Measurements from ENCODE around the gene EXTL1. TPM values are rescaled to one million over a fixed set of nuclear protein-coding genes. Genes with fewer than 3 reads are reported as not detected.

The EXTL1 gene
- total and polyA plus RNA-seq, 2 of the 4 experiments (the other 2 are of a cell fraction) = 0.90 to 5.2 TPM

- TF ChIP-seq SMC3 (IDR thresholded peaks at IDR 0.05; ENCODE audit: low read depth, low read length) = no peak
- TF ChIP-seq POLR2A (IDR thresholded peaks at IDR 0.05; ENCODE audit: low read depth, low read length) = no peak
- TF ChIP-seq CHD1 (IDR thresholded peaks at IDR 0.05; ENCODE audit: low read depth, low read length) = no peak
- no peak for TF ChIP-seq CEBPB (IDR thresholded peaks at IDR 0.05; ENCODE audit: low read depth, low read length)
- TF ChIP-seq USF2 (IDR thresholded peaks at IDR 0.05; ENCODE audit: low read depth, low read length) = no peak
- no peak for TF ChIP-seq CTCF (conservative IDR thresholded peaks at IDR 0.05; ENCODE audit: low read depth, low read length)
- TF ChIP-seq ELK1 (IDR thresholded peaks at IDR 0.05; ENCODE audit: borderline replicate concordance, low read depth, low read length) = no peak
- TF ChIP-seq RAD21 (IDR thresholded peaks at IDR 0.05; ENCODE audit: low read length) = no peak
- TF ChIP-seq RCOR1 (IDR thresholded peaks at IDR 0.05; ENCODE audit: insufficient replicate concordance, low read length) = no peak
- no peak for TF ChIP-seq RFX5 (IDR thresholded peaks at IDR 0.05; ENCODE audit: low read depth, low read length)
- no peak for TF ChIP-seq NFE2L2 (IDR thresholded peaks at IDR 0.05; ENCODE audit: low read depth, low read length)
- no peak for TF ChIP-seq FOS (IDR thresholded peaks at IDR 0.05; ENCODE audit: low read depth, low read length)
- no peak for TF ChIP-seq MAFK (IDR thresholded peaks at IDR 0.05; ENCODE audit: low read depth, low read length)
- no peak for TF ChIP-seq BHLHE40 (IDR thresholded peaks at IDR 0.05; ENCODE audit: low read depth, low read length)
- no peak for TF ChIP-seq MAZ (IDR thresholded peaks at IDR 0.05; ENCODE audit: borderline replicate concordance, low read depth, low read length)
- TF ChIP-seq MXI1 (IDR thresholded peaks at IDR 0.05; ENCODE audit: borderline replicate concordance, low read depth, low read length) = no peak
- 0 out of 2 replicates have a peak, but pooled peaks cover 5% of the 10 kb centered on the region for H3K9me1 ChIP-seq (ENCODE audit: insufficient read depth, low read length)
- intact Hi-C loops (cut with micrococcal nuclease) = no loop called here
These were observed 16.0 kb upstream of the EXTL1 start for GRCh38 chr1:26005434-26006105.

More at GRCh38 chr1:26005434-26006105, 16.0 kb upstream of the EXTL1 start:
- Histone ChIP-seq H3K18ac (ENCODE audit: low read depth, low read length) (no peak overlapping the region), H3K36me3 (ENCODE audit: control insufficient read depth, insufficient read depth, low read length) (no peaks in the 10 kb centered on the region), H4K5ac (ENCODE audit: low read depth, low read length) (no peak overlapping the region), H3K27me3 (ENCODE audit: control insufficient read depth, insufficient read depth, low read length) (peaks cover 15% of the 10 kb centered on the region), H2BK120ac (ENCODE audit: low read depth, low read length) (no peak overlapping the region), H3K4me2 (ENCODE audit: low read depth, low read length) (no peak overlapping the region), H3K4me3 (ENCODE audit: insufficient read depth, low read depth, low read length) (no peak overlapping the region), H2BK15ac (ENCODE audit: low read depth, low read length) (no peak overlapping the region), H4K8ac (ENCODE audit: low read depth in 2 of 2, low read length in 2 of 2) (no peak overlapping the region), H4K91ac (ENCODE audit: insufficient read depth, low read depth, low read length) (no peak overlapping the region), H2BK5ac (ENCODE audit: low read depth, low read length, poor library complexity, severe bottlenecking) (no peak overlapping the region), H2AFZ (replicated peaks; ENCODE audit: low read length, poor library complexity) (no peak overlapping the region), H3K23ac (ENCODE audit: low read depth, low read length) (no peak overlapping the region), H3K79me1 (ENCODE audit: low read depth in 1 of 2, low read length in 2 of 2) (no peaks in the 10 kb centered on the region), H3K14ac (replicated peaks; ENCODE audit: low read depth, low read length) (no peak overlapping the region), H3K4ac (ENCODE audit: low read depth, low read length) (no peak overlapping the region), H3K9me3 (ENCODE audit: control insufficient read depth, insufficient read depth, low read length) (no peaks in the 10 kb centered on the region), H3K4me1 (ENCODE audit: control insufficient read depth, insufficient read depth, low read length) (no peaks in the 10 kb centered on the region), H4K20me1 (ENCODE audit: insufficient read depth, low read length) (no peaks in the 10 kb centered on the region), H3K27ac (ENCODE audit: insufficient read depth, low read length) (no peak overlapping the region), H2BK20ac (ENCODE audit: low read depth, low read length) (no peak overlapping the region), H3K56ac (ENCODE audit: extremely low read depth, insufficient read depth, low read length) (no peak overlapping the region), H3K9ac (ENCODE audit: low read depth, low read length) (no peak overlapping the region), H2AK9ac (replicated peaks; ENCODE audit: low read depth, low read length, poor library complexity) (no peak overlapping the region), H2AK5ac (ENCODE audit: low read depth, low read length) (no peak overlapping the region)
- BruUV-seq (replicated peaks) = no TSS peak
- whole genome bisulfite sequencing, 2 experiments (ENCODE audit: extremely low coverage in 2 of 2, insufficient read length in 1 of 2) = 67% methylated on average over 1 of the region's 4 CpGs; no CpG with 5 or more reads in 1 of the 2 experiments
- no peak for ATAC-seq (ENCODE audit: low read depth)
- dilution Hi-C loops (cut with HindIII; ENCODE audit: low sequenced_read_pairs, unreplicated experiment) (no loop called here), in situ Hi-C loops (cut with MboI; ENCODE audit: low sequenced_read_pairs) (no loop called here)
- no peak for DNase-seq
- CTCF ChIA-PET = interaction anchor here (1.3 kb wide), 1 partner anchor 110 kb away, joined by 3 read pairs; no protein-coding TSS in a partner anchor
- POLR2A ChIA-PET (ENCODE audit: unreplicated experiment) = no interaction called here

All from IMR-90 (cell line).